GM04504 (cell line): ENCODE results near the gene PELI3.
"Not testable (repeated sequence)": the region's sequence is repeated elsewhere in the genome, so short reads cannot be mapped to it uniquely, and the experiment has no call there.

Experiments
- DNase-seq: peaks from one replicate; pipeline ENCODE4 v3.0.0-alpha.2; 2012; ENCODE audit warnings: low read depth

Gene PELI3

GRCh38 chr11:66466225-66467033 lies at the start of gene PELI3:
Gene PELI3, plus strand, starts transcription at chr11:66466905. Its CDS starts 1,224 bp downstream, at chr11:66468129.
- DNase-seq: peak; percentile 77

GRCh38 chr11:66417000-66417399 lies 49.7 kb upstream of the PELI3 start:
- DNase-seq: no peak

GRCh38 chr11:66418168-66418985 lies 48.3 kb upstream of the PELI3 start:
- DNase-seq: peak; percentile 91

- no peak for DNase-seq
Measured at GRCh38 chr11:66418986-66419308, 47.8 kb upstream of the PELI3 start.

GRCh38 chr11:66419825-66420224 lies 46.9 kb upstream of the PELI3 start:
- no peak for DNase-seq

GRCh38 chr11:66420671-66421476 lies 45.8 kb upstream of the PELI3 start, which contains the start of gene NPAS4:
Gene NPAS4, plus strand, starts transcription at chr11:66421035. Its CDS starts 145 bp downstream, at chr11:66421180.
- no peak for DNase-seq

GRCh38 chr11:66421492-66422205 lies 45.1 kb upstream of the PELI3 start:
- peak; percentile 73 for DNase-seq

GRCh38 chr11:66426314-66426713 lies 40.4 kb upstream of the PELI3 start:
- no peak for DNase-seq

- no peak for DNase-seq
Measured at GRCh38 chr11:66428933-66429332, 37.8 kb upstream of the PELI3 start.

- DNase-seq: no peak
Measured at GRCh38 chr11:66429983-66430602, 36.6 kb upstream of the PELI3 start.

GRCh38 chr11:66431287-66431686 lies 35.4 kb upstream of the PELI3 start:
- DNase-seq: not testable (repeated sequence)

GRCh38 chr11:66431871-66432329 lies 34.8 kb upstream of the PELI3 start:
- not testable (repeated sequence) for DNase-seq

- DNase-seq: no peak
Measured at GRCh38 chr11:66432597-66432996, 34.1 kb upstream of the PELI3 start.

- DNase-seq: no peak
Measured at GRCh38 chr11:66437979-66438503, 28.7 kb upstream of the PELI3 start.

GRCh38 chr11:66438504-66439466 lies 27.9 kb upstream of the PELI3 start, which contains the start of gene MRPL11:
Gene MRPL11, minus strand, starts transcription at chr11:66438848. Its CDS starts 94 bp downstream, at chr11:66438754.
- DNase-seq: peak; percentile 83

GRCh38 chr11:66440101-66440939 lies 26.4 kb upstream of the PELI3 start:
- not testable (repeated sequence) for DNase-seq

GRCh38 chr11:66440940-66441282 lies 25.8 kb upstream of the PELI3 start:
- DNase-seq: not testable (repeated sequence)

- peak; percentile 89 for DNase-seq
Measured at GRCh38 chr11:66443602-66444001, 23.1 kb upstream of the PELI3 start.

GRCh38 chr11:66447012-66447411 lies 19.7 kb upstream of the PELI3 start:
- no peak for DNase-seq
